GM10266 (cell line): ENCODE data around the gene TAAR6.

Experiments used
- DNase-seq: peaks from one replicate; pipeline ENCODE4 v3.0.0; 2012; ENCODE audit errors: extremely low spot score
- TF ChIP-seq, protein P1 (sequence below): IDR thresholded peaks from 2 replicates; pipeline ENCODE4 v1.5.1; 2012; ENCODE audit warnings: mild to moderate bottlenecking, low read depth; ENCODE audit not compliant: control insufficient read depth, insufficient read depth; ENCODE audit errors: missing control alignments

The TAAR6 gene

DNA sequence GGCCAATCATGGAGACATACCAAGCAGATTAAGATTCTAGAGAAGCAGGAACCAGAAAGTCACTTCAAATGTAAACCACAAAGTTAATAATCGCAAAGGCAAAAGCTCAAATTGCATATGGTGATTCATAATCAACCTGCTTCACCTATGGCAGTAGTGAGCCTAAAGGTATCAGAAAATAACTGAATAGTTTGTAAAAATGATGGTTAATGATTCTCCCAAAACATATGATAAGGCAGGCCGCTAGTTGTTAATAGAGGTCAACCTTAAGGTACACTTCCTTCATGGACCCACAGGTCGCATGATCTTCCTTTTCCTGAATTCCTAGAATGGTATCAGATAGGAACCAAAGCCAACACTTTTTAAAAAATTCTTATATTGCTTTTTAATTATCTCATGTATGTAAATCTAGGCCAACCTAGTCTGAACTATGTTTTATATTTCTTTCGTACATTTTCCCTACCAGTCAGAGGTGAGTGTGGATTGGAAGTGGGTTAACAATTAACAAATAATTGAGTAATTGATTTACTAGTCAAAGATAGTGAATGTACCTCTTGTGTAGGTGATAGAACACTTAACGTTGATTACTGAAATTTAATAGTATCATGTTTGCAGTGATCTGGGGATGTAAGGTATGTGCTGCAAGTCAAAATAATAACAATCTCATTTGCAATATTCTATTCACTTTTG is 37.6 kb downstream of the TAAR6 start:
- TF ChIP-seq, protein P1, sequence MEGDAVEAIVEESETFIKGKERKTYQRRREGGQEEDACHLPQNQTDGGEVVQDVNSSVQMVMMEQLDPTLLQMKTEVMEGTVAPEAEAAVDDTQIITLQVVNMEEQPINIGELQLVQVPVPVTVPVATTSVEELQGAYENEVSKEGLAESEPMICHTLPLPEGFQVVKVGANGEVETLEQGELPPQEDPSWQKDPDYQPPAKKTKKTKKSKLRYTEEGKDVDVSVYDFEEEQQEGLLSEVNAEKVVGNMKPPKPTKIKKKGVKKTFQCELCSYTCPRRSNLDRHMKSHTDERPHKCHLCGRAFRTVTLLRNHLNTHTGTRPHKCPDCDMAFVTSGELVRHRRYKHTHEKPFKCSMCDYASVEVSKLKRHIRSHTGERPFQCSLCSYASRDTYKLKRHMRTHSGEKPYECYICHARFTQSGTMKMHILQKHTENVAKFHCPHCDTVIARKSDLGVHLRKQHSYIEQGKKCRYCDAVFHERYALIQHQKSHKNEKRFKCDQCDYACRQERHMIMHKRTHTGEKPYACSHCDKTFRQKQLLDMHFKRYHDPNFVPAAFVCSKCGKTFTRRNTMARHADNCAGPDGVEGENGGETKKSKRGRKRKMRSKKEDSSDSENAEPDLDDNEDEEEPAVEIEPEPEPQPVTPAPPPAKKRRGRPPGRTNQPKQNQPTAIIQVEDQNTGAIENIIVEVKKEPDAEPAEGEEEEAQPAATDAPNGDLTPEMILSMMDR: no peak
- no peak for DNase-seq

DNA sequence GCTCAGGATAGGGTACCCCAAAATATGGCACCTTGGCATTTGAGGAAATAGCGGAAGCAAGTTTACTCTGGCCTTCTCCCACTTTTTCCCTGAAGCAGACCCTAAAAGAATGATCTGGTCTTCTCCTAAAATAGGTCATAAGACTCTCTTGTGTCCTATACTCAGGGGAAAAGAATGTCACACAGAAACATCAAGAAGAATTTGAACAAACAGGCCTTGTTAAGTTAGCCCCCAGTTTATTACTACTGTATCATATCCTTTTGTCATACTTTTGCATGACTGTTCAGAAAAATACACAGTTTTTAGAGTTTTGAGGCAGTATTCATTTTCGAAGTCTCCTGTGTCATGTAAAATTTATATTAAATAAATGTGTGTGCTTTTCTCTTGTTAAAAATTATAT is 41.5 kb downstream of the TAAR6 start:
- no peak for DNase-seq
- TF ChIP-seq, protein P1: no peak

GRCh38 chr6:132612449-132613108 is 42.5 kb downstream of the TAAR6 start:
- TF ChIP-seq, protein P1: no peak
- DNase-seq: no peak

GRCh38 chr6:132614554-132614953 is 44.4 kb downstream of the TAAR6 start:
- DNase-seq: no peak
- TF ChIP-seq, protein P1: no peak

DNA sequence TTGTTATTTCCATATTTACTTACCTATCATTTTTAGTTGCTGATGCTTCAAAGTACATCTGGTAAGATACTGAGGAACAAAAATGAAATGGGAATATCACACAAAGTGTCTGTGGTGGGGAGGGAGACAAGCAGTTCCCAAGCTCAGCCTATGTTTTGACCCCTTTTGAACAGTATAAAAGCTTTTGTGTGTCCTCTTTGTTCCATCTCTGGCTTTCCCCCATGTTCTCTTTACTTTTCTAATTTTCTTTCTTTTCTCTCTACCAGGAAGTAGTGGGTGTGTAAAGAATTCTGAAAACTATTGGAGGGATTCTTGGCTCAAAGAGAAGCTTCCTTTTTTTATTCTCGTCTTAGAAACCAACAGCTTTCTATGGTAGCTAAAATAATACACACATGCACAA is 46.6 kb downstream of the TAAR6 start:
- DNase-seq: no peak
- TF ChIP-seq, protein P1: no peak
